HepG2 (cell line): ENCODE measurements around the gene STXBP4. TPM values are rescaled to one million over a fixed set of nuclear protein-coding genes. Genes with fewer than 3 reads are reported as not detected.

ENCODE experiments used
- CBFB ChIP-seq: sonication (generic); formaldehyde crosslinking; IDR thresholded peaks from 2 replicates; pipeline ENCODE4 v1.4.0; 2020; ENCODE audit warnings: missing genetic modification reagents
- CERS6 ChIP-seq: sonication (generic); formaldehyde crosslinking; IDR thresholded peaks from 2 replicates; pipeline ENCODE4 v1.5.0; 2020; ENCODE audit warnings: missing genetic modification reagents
- ELF3 ChIP-seq: IDR thresholded peaks from 2 replicates; pipeline ENCODE4 v1.6.1; 2016; ENCODE audit warnings: missing genetic modification reagents, missing compliant biosample characterization
- FUBP1 ChIP-seq: sonication (generic); formaldehyde crosslinking; IDR thresholded peaks from 2 replicates; pipeline ENCODE4 v1.5.1; 2020; ENCODE audit warnings: missing genetic modification reagents, mild to moderate bottlenecking, borderline replicate concordance
- JARID2 ChIP-seq: sonication (generic); formaldehyde crosslinking; IDR thresholded peaks from 2 replicates; pipeline ENCODE4 v1.8.1; 2023; ENCODE audit warnings: missing genetic modification reagents, inconsistent platforms; ENCODE audit not compliant: insufficient replicate concordance
- NCOA1 ChIP-seq: sonication (generic); formaldehyde crosslinking; IDR thresholded peaks from 2 replicates; pipeline ENCODE4 v1.9.0; 2021; ENCODE audit warnings: missing genetic modification reagents
- TEF ChIP-seq: sonication (generic); formaldehyde crosslinking; IDR thresholded peaks from 2 replicates; pipeline ENCODE4 v1.5.0; 2020; ENCODE audit warnings: missing genetic modification reagents
- ZBTB3 ChIP-seq: sonication (generic); formaldehyde crosslinking; IDR thresholded peaks from 2 replicates; pipeline ENCODE4 v1.4.0; 2020; ENCODE audit warnings: low read depth, mild to moderate bottlenecking, moderate library complexity, missing genetic modification reagents, borderline replicate concordance
- ZNF562 ChIP-seq: sonication (generic); formaldehyde crosslinking; IDR thresholded peaks from 2 replicates; pipeline ENCODE4 v1.8.0; 2022; ENCODE audit warnings: missing genetic modification reagents, borderline replicate concordance
- polyA plus RNA-seq, 8 experiments: library from polyadenylated mRNA; depleted of rRNA in 3 of 8; stranded (reverse) in 7 of 8; unstranded in 1 of 8; fragments of >200 nt; fragmentation: Illumina TruSeq in 4 of 8; extraction: Trizol in 4 of 8; gene quantifications; 2 replicates each; pipeline versions ENCODE4 v1.2.1 to v1.2.3, GENCODE V29; 2011 to 2016; ENCODE audit warnings: low read depth in 4 of 8, missing spikeins in 1 of 8, mixed read lengths in 1 of 8; ENCODE audit not compliant: insufficient read depth in 1 of 8
- total RNA-seq, 5 experiments: library from RNA; depleted of rRNA; stranded (reverse); fragments of >200 nt; fragmentation: Illumina TruSeq; extraction: Trizol; gene quantifications; 2 replicates each; pipeline ENCODE4 v1.2.3, GENCODE V29; 2016; ENCODE audit warnings: low read depth in 1 of 5
- TF ChIP-seq, protein P1 (sequence below): sonication (generic); formaldehyde crosslinking; IDR thresholded peaks from 2 replicates; pipeline ENCODE4 v1.4.0; 2020; ENCODE audit warnings: missing genetic modification reagents
- TF ChIP-seq, protein P2 (sequence below), 2 experiments: fragments of 450-650 bp in 1 of 2; sonication (generic) in 1 of 2; formaldehyde crosslinking in 1 of 2; IDR thresholded peaks; 2 replicates each; pipeline versions ENCODE4 v1.6.1 to v1.8.0; 2016 to 2022; ENCODE audit warnings: antibody characterized with exemption in 1 of 2, mild to moderate bottlenecking in 1 of 2, missing genetic modification reagents in 1 of 2

STXBP4 gene
- total and polyA plus RNA-seq, 2 of the 13 experiments (the other 11 are each of a cell fraction or from before 2014, with no cell fraction given) = 8.5 to 36.1 TPM

DNA sequence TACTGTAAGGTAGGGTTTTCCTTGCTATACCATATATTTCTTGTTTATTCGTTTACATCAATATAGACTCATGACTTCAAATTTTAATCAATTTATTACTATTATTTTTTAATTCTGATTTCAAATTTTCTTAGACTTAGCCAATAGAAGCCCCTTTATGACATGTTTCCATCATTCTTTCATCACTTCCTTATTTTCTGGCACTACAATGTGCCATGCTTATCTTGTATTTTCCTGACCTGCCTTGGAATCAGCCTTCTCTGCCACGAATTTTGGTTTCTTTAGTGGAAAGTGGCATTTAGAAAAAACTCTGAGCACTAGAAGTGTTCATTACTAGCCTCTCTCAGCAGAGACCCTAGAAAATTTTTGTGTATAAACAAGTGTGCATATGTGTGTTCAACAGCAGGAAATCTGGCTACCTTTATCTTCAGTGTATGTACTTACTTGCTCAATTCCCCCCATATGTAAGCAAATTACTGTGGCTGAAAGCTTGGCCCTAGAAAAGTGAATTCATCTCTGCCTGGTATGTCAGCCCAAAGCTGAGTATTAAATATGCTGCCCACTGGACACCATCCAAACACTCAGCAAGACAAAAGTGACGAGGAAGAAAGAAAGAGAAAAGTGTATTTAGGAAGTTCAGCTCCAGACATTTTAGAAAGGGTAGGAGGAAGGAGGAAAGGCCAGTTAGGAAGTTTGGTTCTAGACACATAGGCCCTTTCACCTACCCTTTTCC, 4.0 kb downstream of the STXBP4 start (continued):
- TF ChIP-seq CERS6 (CRISPR knock-in tag) (no peak), JARID2 (CRISPR knock-in tag) (no peak), TEF (no peak), NCOA1 (peak; percentile 83; the same call in 1 of the 2 replicates), ZNF562 (CRISPR knock-in tag) (no peak), FUBP1 (CRISPR knock-in tag) (no peak), ELF3 (CRISPR knock-in tag) (peak; percentile 55; the same call in 1 of the 2 replicates), CBFB (CRISPR knock-in tag) (no peak), ZBTB3 (CRISPR knock-in tag) (no peak)
- TF ChIP-seq, protein P1, sequence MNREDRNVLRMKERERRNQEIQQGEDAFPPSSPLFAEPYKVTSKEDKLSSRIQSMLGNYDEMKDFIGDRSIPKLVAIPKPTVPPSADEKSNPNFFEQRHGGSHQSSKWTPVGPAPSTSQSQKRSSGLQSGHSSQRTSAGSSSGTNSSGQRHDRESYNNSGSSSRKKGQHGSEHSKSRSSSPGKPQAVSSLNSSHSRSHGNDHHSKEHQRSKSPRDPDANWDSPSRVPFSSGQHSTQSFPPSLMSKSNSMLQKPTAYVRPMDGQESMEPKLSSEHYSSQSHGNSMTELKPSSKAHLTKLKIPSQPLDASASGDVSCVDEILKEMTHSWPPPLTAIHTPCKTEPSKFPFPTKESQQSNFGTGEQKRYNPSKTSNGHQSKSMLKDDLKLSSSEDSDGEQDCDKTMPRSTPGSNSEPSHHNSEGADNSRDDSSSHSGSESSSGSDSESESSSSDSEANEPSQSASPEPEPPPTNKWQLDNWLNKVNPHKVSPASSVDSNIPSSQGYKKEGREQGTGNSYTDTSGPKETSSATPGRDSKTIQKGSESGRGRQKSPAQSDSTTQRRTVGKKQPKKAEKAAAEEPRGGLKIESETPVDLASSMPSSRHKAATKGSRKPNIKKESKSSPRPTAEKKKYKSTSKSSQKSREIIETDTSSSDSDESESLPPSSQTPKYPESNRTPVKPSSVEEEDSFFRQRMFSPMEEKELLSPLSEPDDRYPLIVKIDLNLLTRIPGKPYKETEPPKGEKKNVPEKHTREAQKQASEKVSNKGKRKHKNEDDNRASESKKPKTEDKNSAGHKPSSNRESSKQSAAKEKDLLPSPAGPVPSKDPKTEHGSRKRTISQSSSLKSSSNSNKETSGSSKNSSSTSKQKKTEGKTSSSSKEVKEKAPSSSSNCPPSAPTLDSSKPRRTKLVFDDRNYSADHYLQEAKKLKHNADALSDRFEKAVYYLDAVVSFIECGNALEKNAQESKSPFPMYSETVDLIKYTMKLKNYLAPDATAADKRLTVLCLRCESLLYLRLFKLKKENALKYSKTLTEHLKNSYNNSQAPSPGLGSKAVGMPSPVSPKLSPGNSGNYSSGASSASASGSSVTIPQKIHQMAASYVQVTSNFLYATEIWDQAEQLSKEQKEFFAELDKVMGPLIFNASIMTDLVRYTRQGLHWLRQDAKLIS (CRISPR knock-in tag) = no peak
- TF ChIP-seq, protein P2, sequence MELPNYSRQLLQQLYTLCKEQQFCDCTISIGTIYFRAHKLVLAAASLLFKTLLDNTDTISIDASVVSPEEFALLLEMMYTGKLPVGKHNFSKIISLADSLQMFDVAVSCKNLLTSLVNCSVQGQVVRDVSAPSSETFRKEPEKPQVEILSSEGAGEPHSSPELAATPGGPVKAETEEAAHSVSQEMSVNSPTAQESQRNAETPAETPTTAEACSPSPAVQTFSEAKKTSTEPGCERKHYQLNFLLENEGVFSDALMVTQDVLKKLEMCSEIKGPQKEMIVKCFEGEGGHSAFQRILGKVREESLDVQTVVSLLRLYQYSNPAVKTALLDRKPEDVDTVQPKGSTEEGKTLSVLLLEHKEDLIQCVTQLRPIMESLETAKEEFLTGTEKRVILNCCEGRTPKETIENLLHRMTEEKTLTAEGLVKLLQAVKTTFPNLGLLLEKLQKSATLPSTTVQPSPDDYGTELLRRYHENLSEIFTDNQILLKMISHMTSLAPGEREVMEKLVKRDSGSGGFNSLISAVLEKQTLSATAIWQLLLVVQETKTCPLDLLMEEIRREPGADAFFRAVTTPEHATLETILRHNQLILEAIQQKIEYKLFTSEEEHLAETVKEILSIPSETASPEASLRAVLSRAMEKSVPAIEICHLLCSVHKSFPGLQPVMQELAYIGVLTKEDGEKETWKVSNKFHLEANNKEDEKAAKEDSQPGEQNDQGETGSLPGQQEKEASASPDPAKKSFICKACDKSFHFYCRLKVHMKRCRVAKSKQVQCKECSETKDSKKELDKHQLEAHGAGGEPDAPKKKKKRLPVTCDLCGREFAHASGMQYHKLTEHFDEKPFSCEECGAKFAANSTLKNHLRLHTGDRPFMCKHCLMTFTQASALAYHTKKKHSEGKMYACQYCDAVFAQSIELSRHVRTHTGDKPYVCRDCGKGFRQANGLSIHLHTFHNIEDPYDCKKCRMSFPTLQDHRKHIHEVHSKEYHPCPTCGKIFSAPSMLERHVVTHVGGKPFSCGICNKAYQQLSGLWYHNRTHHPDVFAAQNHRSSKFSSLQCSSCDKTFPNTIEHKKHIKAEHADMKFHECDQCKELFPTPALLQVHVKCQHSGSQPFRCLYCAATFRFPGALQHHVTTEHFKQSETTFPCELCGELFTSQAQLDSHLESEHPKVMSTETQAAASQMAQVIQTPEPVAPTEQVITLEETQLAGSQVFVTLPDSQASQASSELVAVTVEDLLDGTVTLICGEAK (IDR thresholded peaks at IDR 0.05) = no peak
- TF ChIP-seq, protein P2 (CRISPR knock-in tag; IDR thresholded peaks at IDR 0.05) = no peak
